ENCODE data around the gene LPP. TPM values are rescaled to one million over a fixed set of nuclear protein-coding genes. Genes with fewer than 3 reads are reported as not detected.

Gene LPP
- total RNA-seq, 3 donors from 2014 or later (not counting 1 experiment from before 2014, with no cell fraction given): 137 to 163 (median 149) TPM

DNA sequence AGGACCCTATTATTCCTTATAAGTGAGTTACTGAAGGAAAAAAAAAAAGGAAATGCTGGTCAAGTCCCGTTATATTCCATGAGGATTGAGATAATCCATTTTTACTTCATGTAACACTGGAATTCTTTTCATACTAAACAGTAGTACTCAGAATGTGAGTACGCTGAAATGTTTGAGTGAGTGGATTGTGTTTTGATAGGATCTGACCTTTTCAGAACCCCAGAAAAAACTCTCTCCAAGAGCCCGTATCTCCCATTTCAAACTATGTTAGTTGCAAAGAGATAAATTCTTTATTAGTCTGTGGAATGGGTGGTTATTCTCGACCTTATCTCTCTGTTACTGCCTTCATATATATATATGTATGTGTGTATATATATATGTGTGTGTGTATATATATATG lies 2.5 kb upstream of the LPP start:
- TF ChIP-seq, protein P1, sequence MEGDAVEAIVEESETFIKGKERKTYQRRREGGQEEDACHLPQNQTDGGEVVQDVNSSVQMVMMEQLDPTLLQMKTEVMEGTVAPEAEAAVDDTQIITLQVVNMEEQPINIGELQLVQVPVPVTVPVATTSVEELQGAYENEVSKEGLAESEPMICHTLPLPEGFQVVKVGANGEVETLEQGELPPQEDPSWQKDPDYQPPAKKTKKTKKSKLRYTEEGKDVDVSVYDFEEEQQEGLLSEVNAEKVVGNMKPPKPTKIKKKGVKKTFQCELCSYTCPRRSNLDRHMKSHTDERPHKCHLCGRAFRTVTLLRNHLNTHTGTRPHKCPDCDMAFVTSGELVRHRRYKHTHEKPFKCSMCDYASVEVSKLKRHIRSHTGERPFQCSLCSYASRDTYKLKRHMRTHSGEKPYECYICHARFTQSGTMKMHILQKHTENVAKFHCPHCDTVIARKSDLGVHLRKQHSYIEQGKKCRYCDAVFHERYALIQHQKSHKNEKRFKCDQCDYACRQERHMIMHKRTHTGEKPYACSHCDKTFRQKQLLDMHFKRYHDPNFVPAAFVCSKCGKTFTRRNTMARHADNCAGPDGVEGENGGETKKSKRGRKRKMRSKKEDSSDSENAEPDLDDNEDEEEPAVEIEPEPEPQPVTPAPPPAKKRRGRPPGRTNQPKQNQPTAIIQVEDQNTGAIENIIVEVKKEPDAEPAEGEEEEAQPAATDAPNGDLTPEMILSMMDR (IDR thresholded peaks at IDR 0.05): no peak
- Histone ChIP-seq H3K4me1 (ENCODE audit: control insufficient read depth, insufficient read depth, low read length) (peaks cover 33% of the 10 kb centered on the region), H3K27ac (ENCODE audit: low read length) (no peak overlapping the region), H3K9me3 (ENCODE audit: control insufficient read depth, insufficient read depth, low read length) (no peaks in the 10 kb centered on the region), H3K4me3 (ENCODE audit: low read length) (no peak overlapping the region), H3K36me3 (ENCODE audit: control insufficient read depth, insufficient read depth, low read length) (no peaks in the 10 kb centered on the region), H3K27me3 (ENCODE audit: control insufficient read depth, insufficient read depth, low read length) (no peaks in the 10 kb centered on the region)
- no peak for DNase-seq
- Mint-ChIP-seq H3K4me3 (no peak overlapping the region), H3K4me1 (peaks cover 52 to 57% of the 10 kb centered on the region in 2 donors), H3K27ac (no peak overlapping the region), H3K9me3 (no peaks in the 10 kb centered on the region), H3K36me3 (no peaks in the 10 kb centered on the region), H3K27me3 (ENCODE audit: low read depth in 2 of 2) (no peaks in the 10 kb centered on the region)
- intact Hi-C loops (cut with micrococcal nuclease): loop anchor here (5.0 to 10.0 kb wide), 3 partner anchors 36 to 401 kb away; no protein-coding TSS in a partner anchor
- no CpG with 5 or more reads among the region's 4 CpGs for WGBS (ENCODE audit: insufficient coverage)
- ATAC-seq: no peak

DNA sequence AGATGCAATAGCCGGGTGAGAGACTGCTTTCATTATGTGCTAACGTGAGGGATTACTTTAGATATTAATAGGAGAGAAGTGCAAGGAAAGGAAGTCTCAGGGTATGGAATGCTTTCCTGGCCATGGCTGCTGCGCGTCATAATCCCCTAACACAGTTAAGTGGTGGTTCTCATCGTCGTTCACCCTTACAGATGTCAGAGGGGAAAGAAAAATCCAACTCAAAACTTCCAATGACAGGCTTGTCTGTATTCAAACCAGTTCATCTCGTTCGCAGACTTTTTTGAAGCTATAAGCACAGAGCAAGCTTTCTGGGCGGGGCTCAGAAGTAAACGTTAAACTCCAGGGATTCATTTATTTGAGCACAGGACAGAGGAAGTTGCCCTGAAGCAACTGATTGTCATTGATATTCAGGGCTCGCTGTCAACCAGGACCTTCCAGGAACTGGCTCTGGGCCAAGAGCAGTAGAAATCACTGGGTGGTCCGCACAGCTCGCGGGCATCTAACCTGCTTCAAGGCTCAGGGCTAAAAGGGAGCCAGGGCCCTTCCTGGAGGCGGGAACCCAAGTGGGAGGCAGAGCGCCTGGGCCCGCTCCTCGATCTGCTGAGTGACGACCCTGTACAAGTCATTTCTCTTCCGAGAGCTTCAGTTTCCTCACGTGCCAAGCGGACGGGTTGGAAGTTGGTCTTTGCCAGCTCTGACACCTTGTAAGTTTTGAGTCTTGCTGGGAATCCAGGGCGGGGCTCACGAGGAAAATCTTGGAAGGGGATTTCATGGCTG lies 1.1 kb upstream of the LPP start:
- Histone ChIP-seq H3K36me3 (ENCODE audit: control insufficient read depth, insufficient read depth, low read length) (no peaks in the 10 kb centered on the region), H3K27ac (ENCODE audit: low read length) (peak overlapping the region; percentile 90), H3K4me3 (ENCODE audit: low read length) (peak overlapping the region; percentile 95), H3K9me3 (ENCODE audit: control insufficient read depth, insufficient read depth, low read length) (no peaks in the 10 kb centered on the region), H3K27me3 (ENCODE audit: control insufficient read depth, insufficient read depth, low read length) (no peaks in the 10 kb centered on the region), H3K4me1 (ENCODE audit: control insufficient read depth, insufficient read depth, low read length) (peaks cover 34% of the 10 kb centered on the region)
- peak overlapping the region; percentile 96 for H3K4me3 Mint-ChIP-seq
- no peaks in the 10 kb centered on the region for H3K36me3 Mint-ChIP-seq
- DNase-seq (peak; percentile 17 to 44), ATAC-seq (no peak)
- peaks cover 61 to 67% of the 10 kb centered on the region in 2 donors for H3K4me1 Mint-ChIP-seq
- H3K27ac Mint-ChIP-seq: peak overlapping the region; percentile 89 to 95
- H3K9me3 Mint-ChIP-seq: no peaks in the 10 kb centered on the region
- TF ChIP-seq, protein P1 (IDR thresholded peaks at IDR 0.05): no peak
- WGBS (ENCODE audit: insufficient coverage): 49% methylated on average over 25 of the region's 25 CpGs
- intact Hi-C loops (cut with micrococcal nuclease): loop anchor here (5.0 to 10.0 kb wide), 3 partner anchors 34 to 399 kb away; no protein-coding TSS in a partner anchor
- no peaks in the 10 kb centered on the region for H3K27me3 Mint-ChIP-seq (ENCODE audit: low read depth in 2 of 2)

DNA sequence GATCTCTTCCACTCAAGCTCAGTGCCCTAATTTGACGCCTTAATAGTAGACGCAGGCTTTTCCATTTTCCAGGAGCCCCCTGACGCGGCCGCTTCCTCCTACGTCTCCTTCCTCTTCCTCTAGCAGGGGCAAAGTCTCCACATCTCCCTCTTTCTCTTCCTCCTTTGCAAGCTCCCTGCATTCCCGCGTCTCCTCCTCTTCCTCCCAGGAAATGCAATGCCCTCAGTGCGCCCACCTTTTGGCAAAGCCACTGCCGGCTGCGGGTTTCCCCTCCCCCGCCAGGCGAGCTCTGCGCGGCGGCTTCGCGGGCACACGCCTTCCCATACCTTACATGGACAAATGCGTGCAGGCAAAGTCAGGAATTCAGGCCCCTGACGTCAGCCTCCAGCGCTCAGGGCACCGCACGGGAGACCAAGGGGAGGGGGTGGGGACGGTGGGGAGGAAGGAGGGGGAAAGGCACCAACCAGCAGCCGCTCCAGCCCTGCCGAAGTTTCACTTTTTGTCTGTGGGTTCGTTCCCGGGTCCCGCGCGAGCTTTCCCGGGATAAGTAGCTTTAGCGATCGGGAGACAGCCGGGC lies 432 bp upstream of the LPP start:
- Mint-ChIP-seq H3K27ac (peak overlapping the region; percentile 89 to 95), H3K4me1 (peaks cover 61 to 66% of the 10 kb centered on the region in 2 donors), H3K9me3 (no peaks in the 10 kb centered on the region), H3K4me3 (peak overlapping the region; percentile 96), H3K36me3 (no peaks in the 10 kb centered on the region), H3K27me3 (ENCODE audit: low read depth in 2 of 2) (no peaks in the 10 kb centered on the region)
- TF ChIP-seq, protein P1 (IDR thresholded peaks at IDR 0.05): no peak
- Histone ChIP-seq H3K4me3 (ENCODE audit: low read length) (peak overlapping the region; percentile 95), H3K4me1 (ENCODE audit: control insufficient read depth, insufficient read depth, low read length) (peaks cover 34% of the 10 kb centered on the region), H3K36me3 (ENCODE audit: control insufficient read depth, insufficient read depth, low read length) (no peaks in the 10 kb centered on the region), H3K27me3 (ENCODE audit: control insufficient read depth, insufficient read depth, low read length) (no peaks in the 10 kb centered on the region), H3K9me3 (ENCODE audit: control insufficient read depth, insufficient read depth, low read length) (no peaks in the 10 kb centered on the region), H3K27ac (ENCODE audit: low read length) (peak overlapping the region; percentile 90)
- ATAC-seq: peak; percentile 11 to 19 (median 17)
- intact Hi-C loops (cut with micrococcal nuclease): loop anchor here (1.0 to 10.0 kb wide), 6 partner anchors 34 to 408 kb away; partner anchors contain the start of gene BCL6
- DNase-seq: peak in 1 of 2 donors; percentile 82
- WGBS (ENCODE audit: insufficient coverage): under 1% methylated on average over 35 of the region's 36 CpGs
